ENCODE measurements around the gene CBX8.
A peak's percentile ranks its signal among the peaks of the same experiment; 100 is the strongest.

CBX8 gene

DNA sequence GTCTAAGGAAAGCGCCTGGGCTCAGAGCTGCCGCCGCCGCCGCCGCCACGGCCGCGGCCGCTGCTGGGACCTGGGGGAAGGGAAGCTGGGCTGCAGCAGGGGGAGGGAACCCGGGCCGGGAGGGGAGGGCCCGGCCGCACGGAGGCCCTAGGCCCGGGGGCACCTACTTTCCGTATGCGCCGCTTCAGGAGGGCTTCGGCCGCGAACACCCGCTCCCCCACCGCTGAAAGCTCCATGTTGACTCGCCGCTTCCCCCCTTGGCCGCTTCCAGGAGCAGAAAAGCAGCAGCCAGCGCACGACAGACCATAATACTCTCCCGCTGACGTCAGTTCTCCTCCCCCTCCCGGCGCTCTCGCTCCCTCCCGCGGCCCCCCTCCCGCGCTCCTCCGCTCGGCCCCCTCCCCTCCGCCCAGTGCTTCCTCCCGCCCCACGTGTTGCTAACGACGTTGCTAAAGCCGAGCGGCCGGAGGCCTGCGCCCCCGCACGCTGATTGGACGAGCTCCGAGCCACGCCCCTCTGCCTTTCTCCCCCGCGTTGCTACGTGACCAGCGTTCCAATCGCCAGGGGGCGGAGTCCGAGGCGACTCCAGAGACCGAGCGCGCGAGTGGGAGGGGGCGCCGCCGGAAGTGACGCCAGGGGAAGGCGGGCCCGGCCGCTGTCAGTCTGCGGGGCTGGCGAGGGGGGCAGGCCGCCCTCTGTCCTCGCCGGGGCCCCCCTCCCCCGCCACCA lies at the start of gene CBX8:
Gene CBX8 (minus strand): TSS at position 315 of the 729 bp plus-strand sequence. CDS start 79 bp downstream, at position 236.
- DNase-seq (ENCODE audit: low spot score) = peak; percentile 99

DNA sequence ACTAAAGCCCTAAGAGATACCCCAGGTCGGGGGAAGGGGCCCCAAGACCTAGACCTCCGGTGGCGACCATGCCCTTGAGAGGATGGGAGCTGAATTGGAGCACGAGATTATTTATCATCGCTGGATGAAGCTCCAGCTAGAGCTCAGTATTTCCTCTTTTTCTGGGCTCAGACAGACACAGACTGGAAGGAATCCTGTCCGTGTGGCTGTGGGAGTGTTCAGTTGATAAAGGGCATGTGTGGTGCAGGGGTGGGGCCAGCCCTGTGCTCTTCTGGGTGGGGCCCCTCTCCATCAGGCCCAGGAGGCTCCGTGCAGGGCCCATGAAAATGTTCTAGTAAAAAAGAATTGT lies 48.7 kb upstream of the CBX8 start:
- DNase-seq (ENCODE audit: low spot score) = no peak

DNA sequence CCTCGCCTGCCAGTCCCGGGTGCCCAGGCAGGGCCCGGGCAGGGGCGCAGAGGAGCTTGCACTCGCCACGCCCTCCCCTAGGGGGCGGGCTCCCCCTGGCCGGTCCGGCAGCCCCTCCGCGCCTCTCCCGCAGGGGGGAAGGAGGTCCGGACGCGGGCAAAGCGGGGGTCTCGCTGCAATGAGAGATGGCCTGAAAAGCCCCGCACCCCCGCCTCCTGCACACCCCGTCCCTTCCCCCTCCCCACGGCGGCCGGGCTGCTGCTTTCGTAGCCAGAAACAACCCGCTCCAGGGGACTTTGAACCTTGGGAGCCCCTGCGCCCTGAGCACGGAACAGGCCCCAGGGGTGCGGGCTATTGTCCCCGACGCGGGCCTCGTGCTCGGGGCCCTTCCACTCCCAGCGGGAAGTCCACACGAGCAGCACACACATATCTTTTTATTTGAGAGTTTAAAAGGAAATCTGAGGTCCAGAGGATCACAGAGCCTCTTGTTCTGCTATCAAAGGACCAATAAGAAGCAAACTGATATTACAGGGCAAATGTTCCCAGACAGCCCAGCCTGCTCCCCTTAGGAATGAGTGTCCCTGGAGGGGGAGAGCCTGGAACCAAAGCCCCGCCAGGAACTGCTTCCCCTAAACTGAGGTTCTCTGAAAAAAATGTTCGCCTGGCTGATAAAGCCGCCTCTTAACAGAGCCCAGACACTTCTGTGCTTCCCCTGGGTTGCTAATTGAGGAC lies 48.2 kb upstream of the CBX8 start:
- peak; percentile 41 for DNase-seq (ENCODE audit: low spot score)

DNA sequence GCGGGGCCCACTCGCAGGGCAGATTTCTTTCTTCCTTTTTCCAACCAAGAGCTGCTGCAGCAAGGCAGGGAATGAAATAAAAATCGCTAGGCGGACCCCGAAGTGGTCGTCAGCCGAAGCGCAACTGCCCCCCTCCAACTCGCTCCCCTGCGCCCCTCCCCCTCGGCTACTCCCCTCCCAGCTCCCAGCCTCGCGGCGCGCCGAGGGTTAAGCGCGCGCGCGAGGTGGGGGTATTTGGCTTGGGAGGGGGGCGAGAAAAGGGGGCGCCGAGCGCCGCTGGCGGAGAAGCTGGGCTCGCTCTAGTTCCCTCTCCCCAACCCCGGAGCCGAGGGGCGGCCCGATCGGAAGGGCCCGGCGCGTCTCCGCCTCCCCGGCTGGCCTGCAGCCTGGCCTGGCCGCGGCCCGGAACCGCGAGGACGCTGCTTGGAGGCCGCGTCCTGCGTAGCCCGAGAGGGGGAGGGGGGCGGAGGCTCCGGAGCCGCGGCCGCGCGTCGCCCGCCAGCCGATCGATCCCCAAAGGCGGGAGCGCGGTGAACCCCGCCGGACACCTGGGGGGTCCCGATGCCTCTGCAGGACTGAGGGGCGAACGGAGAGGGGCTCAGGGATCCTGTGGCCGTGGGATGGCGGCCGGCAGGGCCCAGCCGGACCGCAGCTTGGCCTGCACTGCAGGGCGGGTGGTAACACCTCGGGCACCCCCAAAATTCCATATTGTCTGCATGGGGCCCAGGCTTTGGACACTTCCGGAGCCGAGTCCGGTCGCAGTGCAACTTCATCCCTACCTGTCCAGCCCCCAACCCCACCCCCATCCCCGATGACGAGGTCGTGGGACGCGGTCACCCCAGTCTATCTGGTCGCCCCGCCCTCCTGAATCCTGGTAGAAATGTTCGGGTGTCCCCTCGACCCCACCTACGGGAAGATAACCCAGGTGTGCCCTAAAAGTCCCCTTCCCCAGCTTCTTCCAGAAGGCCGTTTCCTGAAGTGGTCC lies 47.2 kb upstream of the CBX8 start:
- DNase-seq (ENCODE audit: low spot score) = no peak

DNA sequence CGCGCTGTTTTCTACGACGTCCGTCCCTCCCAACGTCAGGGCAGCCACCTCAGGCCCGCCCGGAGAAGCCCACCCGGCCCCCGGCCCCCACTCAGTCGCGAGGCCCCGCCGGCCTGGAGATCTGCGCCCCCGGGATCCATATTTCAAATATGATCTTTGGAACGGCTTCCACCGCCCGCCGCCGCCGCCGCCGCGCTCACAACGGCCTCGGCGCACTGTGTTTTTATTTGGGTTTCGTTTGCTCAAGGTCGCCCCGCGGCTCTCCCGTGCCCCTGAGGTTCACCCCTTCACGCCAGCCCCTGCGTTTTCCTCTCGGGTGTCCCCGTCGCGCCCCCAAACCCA lies 46.6 kb upstream of the CBX8 start:
- no peak for DNase-seq (ENCODE audit: low spot score)

DNA sequence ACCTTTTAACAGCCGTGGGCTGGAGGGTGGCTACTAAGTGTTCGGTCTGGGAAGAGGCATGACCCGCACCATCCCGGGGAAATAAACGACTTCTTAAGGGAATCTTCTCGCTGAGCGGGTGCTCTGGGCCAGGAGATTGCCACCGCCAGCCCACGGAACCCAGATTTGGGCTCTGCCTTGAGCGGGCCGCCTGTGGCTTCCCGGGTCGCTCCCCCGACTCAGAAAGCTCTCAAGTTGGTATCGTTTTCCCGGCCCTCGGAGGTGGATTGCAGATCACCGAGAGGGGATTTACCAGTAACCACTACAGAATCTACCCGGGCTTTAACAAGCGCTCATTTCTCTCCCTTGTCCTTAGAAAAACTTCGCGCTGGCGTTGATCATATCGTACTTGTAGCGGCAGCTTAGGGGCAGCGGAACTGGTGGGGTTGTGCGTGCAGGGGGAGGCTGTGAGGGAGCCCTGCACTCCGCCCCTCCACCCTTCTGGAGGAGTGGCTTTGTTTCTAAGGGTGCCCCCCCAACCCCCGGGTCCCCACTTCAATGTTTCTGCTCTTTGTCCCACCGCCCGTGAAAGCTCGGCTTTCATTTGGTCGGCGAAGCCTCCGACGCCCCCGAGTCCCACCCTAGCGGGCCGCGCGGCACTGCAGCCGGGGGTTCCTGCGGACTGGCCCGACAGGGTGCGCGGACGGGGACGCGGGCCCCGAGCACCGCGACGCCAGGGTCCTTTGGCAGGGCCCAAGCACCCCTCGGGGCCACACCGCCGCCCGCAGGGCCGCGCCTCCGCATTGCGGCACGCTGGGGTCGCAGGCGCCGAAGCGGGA lies 46.0 kb upstream of the CBX8 start:
- peak; percentile 7 for DNase-seq (ENCODE audit: low spot score)

DNA sequence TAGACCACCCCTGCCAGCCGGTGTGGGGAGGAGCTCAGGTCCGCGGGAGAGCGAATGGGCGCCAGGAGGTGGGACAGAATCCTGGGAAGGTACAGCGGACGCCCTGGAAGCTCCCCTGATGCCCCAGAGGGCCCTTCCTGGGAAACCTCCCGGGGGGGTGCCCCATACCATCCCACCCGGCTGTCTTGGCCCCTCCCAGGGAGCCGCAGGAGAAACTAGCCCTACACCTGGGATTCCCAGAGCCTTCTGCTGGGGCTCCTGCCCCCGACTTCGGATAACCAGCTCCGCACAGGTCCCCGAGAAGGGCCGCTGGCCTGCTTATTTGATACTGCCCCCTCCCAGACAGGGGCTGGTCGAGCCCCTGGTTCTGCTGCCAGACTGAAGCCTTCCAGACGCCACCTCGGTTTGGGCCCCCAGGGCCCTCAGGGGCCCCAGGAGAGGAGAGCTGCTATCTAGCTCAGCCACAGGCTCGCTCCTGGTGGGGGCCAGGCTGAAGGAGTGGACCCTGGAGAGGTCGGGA lies 45.3 kb upstream of the CBX8 start:
- DNase-seq (ENCODE audit: low spot score) = no peak

DNA sequence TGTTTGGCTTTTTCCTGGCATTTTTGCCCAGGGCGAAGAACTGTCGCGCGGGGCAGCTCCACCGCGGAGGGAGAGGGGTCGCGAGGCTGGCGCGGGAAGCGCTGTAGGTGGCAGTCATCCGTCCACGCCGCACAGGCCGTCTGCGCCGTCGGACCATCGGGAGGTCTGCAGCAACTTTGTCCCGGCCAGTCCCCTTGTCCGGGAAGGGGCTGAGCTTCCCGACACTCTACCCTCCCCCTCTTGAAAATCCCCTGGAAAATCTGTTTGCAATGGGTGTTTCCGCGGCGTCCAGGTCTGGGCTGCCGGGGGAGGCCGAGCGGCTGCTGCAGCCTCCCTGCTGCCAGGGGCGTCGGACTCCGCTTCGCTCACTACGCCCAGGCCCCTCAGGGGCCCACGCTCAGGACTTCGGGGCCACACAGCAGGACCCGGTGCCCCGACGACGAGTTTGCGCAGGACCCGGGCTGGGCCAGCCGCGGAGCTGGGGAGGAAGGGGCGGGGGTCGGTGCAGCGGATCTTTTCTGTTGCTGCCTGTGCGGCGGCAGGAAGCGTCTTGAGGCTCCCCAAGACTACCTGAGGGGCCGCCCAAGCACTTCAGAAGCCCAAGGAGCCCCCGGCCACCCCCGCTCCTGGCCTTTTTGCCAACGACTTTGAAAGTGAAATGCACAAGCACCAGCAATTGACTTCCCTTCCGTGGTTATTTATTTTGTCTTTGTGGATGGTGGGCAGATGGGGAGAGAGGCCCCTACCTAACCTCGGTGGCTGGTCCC lies 44.7 kb upstream of the CBX8 start:
- DNase-seq (ENCODE audit: low spot score) = no peak

DNA sequence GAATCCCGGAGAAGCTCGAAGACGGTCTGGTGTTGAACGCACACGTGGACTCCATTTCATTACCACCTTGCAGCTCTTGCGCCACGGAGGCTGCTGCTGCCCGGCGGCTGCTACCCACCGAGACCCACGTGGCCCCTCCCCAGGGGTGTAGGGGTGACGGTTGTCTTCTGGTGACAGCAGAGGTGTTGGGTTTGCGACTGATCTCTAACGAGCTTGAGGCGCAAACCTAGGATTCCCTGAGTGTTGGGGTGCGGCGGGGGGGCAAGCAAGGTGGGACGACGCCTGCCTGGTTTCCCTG lies 44.1 kb upstream of the CBX8 start:
- no peak for DNase-seq (ENCODE audit: low spot score)

DNA sequence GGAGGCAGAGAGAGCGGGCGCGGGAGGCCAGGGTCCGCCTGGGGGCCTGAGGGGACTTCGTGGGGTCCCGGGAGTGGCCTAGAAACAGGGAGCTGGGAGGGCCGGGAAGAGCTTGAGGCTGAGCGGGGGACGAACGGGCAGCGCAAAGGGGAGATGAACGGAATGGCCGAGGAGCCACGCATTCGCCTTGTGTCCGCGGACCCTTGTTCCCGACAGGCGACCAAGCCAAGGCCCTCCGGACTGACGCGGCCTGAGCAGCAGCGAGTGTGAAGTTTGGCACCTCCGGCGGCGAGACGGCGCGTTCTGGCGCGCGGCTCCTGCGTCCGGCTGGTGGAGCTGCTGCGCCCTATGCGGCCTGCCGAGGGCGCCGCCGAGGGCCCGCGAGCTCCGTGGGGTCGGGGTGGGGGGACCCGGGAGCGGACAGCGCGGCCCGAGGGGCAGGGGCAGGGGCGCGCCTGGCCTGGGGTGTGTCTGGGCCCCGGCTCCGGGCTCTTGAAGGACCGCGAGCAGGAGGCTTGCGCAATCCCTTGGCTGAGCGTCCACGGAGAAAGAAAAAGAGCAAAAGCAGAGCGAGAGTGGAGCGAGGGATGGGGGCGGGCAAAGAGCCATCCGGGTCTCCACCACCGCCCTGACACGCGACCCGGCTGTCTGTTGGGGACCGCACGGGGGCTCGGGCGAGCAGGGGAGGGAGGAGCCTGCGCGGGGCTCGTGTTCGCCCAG lies 43.6 kb upstream of the CBX8 start:
- peak; percentile 10 for DNase-seq (ENCODE audit: low spot score)

DNA sequence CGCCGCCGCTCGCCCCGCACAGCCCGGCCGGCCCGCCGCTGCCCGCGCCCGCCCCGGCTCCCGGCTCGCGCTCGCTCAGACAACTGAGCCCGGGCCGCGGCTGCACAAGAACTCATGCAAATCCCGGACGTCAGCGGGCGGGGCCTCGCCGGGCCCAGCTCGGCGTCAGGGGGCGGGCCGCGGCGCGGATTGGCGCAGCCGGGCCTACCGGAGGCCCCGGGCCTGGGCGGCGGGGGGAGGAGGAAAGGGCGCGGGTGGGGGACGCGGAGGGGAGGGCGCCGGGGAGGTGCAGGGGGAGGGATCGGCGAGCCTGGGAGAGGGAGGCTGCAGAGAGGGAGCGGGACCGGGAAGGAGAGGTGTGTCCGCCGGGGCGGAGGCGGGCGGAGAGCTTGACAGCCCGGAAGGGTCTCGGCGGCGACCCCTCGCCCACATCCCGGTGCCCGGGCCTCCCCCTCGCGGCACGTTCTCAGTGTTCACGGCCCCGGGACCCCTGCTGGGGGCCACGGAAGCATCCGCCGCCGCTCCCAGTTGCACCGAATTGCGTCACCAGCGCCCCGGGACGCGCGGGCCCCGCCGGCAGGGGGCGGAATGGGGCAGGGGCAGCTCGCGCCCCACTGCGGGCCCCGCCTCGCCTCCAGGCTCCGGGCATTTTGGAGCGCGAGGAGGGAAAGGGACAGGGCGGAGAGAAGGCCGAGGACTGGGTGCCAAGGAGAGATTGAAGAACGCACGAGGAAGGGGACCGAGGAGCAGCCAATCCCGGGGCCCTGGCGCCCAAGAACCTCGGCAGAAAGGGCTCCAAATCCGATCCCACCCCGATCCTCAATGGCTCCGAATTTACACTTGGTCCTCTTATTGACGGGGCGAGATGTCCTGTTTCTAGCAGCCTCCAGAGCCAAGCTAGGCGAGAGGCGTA lies 42.7 kb upstream of the CBX8 start, which contains the start of gene CBX4:
Gene CBX4 (minus strand): TSS at position 85 of the 913 bp plus-strand sequence. CDS start 189 bp downstream, outside the sequence.
- peak; percentile 90 for DNase-seq (ENCODE audit: low spot score)

DNA sequence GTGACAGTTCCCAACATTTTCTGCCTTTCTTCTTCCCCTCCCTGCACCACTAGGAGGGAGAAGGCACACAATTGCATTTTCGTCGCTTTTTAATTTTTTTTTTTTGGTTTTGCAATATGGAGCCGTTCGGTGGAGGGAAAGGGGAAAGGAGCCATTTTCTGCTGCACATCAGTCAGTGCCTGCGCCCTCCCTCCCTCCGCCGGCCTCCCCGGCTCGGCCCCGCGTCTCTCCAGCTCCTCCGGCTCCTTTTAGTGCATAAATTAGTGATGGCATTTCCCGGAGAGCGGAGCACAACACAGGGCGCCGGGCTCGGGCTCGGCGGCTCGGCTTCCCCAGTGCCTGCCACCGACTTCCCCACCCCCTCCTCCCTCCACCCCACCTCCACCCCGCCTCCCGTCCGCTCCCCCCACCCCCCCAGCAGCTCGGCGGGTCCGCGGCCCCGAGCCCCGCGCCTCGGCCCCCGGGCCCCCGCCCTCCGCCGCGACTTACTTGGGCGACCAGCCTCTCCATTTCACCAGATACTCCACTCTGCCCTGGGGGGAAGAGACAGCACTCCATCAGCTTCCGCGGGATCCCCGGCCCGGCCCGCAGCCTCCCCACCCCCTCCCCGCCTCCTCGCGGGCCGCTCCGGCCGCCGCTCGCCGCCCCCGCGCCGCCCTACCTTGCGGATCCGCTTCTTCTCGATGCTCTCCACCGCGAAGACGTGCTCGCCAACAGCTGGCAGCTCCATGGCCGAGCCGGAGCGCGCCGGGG lies 41.8 kb upstream of the CBX8 start:
- DNase-seq (ENCODE audit: low spot score) = peak; percentile 43

DNA sequence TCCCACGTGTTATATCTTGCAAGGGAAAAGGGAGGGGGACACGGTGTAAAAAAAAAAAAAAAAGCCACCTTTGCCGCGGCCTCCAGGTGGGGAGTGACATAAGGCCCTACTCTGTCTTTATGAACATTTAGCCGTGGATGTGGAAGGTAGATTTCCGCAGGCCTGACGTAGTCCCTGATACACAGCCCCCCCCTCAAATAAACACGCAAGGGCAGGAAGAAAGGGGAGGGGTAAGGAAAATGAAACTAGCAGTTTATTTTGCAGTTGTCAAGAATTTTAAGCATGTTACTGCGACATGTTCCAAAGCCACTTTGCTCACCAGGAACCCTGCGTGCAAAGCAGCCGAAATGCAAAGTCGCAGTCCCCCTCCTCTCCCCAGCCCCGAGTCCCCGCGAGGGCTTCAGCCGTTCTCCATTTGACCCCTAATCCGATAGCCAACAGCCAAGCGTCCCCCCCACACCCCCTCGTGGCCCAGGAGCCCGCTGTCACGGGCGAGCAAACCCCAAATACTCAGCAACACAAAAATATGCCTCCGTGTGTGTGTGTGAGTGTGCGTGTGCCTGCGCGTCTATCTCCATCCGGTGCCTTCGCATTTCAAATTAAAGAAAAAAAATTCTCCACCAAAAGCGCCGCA lies 41.1 kb upstream of the CBX8 start:
- peak; percentile 47 for DNase-seq (ENCODE audit: low spot score)

DNA sequence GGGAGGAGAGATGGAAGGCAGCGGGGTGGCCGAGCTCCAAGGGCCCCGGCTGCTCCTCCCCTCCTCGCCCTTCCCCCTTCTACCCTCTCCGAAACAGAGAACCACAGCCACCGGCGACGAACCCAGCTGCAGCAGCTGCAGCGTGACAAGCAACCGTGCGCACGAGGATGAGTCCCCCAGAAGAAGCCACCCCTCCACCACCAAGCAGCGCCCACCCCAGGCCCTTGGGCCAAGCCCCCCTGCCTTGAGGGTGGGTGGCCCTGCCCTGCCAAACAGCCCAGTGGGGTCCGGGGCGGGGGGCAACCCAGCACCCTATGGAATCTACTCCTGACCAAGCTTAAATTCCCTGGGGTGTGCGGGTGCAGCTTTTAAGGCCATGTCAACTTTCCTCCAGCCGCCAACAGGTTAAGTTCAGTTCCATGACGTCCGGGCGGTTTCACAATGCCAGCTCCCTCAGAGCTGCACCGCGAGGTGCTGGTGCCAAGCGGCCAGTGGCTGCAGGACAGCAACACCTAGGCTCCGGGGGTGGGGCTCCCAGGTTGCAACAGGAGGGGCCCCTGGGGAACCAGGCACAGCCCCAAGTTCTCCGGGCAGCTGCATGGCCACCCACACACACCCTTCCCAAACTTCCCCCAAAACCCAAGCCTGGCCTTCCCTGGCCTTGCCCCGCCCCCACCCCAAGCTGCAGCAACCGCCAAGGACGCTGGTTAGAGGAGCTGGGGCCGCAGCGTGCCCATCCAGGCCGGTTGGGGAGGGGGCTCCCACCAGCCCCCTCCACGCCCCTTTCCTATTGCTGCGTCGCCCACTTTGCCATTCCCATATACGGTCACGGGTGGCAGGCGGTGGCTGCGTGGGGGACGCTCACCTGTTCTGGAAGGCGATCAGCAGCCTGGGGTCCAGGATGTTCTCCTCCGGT lies 40.4 kb upstream of the CBX8 start:
- DNase-seq (ENCODE audit: low spot score) = peak; percentile 27

DNA sequence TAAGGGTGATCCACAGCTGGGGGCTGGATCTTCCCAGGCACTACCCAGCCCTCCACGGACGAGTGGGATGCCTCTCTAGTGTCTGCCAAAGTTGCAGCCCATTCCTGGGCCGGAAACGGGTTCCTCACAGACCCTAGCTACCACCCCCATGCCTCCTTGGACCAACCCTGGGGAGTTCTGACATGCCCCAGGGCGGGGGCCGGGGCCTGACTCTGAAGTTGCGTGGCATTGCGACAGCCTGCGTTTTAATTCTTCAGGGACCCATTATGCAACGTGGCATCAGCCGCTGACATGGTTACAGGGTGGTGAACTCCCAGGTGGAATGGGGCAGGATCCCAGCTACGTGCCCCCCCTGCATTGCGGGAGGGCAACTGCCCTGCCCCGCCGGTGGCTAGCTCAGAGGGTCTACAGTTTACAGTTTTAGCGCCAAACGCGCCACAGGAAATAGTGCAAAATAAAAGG lies 39.7 kb upstream of the CBX8 start:
- no peak for DNase-seq (ENCODE audit: low spot score)

DNA sequence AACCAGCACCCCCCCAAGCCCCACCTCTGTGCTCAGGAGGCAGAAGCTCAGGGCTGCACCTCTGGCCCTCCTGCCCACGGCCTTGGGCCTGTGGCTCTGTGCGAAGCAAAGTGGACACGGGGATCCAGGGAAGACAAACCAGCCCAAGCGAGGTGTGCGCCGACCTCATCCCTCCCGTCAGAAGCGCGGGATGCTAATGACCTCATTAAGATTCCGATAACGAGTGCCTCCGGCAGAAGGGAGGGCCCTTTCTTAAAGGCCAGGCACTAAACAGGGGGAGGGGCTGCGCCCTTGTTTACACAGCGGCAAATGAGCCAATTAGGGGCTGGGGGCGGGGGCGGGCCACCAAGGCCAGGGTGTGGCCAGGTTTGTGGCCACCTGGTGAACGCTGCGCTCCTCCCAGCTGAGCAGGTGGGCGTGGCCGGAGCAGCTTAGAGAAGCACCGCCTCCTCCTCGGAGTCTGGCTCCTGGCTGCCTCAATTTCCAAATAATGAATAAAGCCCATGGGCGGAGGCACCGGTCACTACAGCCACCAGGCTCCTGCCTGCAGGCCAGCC lies 39.2 kb upstream of the CBX8 start:
- DNase-seq (ENCODE audit: low spot score) = no peak
